SK-N-SH (cell line): ENCODE measurements around the gene ACOXL. TPM values are rescaled to one million over a fixed set of nuclear protein-coding genes. Genes with fewer than 3 reads are reported as not detected.

Experiments
- CTCF ChIA-PET: fragments of 300-600, 350-600 bp; formaldehyde crosslinking; extraction: SDS; loops from one replicate; lab custom pipeline; 2021; lab: Yijun Ruan, JAX
- POLR2A ChIA-PET: fragments of 350-600 bp; sonication (Branson Sonifier 250); formaldehyde crosslinking; extraction: SDS; loops from one replicate; lab custom pipeline; 2020; ENCODE audit warnings: antibody characterized with exemption, inconsistent platforms; lab: Yijun Ruan, JAX
- DNase-seq: peaks from one replicate; pipeline ENCODE4 v3.0.0; 2012
- H2AFZ ChIP-seq: fragments of 200-600 bp; sonication (generic); 2 replicates; pipeline ENCODE4 v1.8.1; 2016; ENCODE audit warnings: antibody characterized with exemption, mild to moderate bottlenecking, low read depth
- H3F3A ChIP-seq: fragments of 200-600 bp; sonication (generic); replicated peaks from 2 replicates; pipeline ENCODE3; 2016; ENCODE audit warnings: antibody characterized with exemption, mild to moderate bottlenecking; ENCODE audit not compliant: insufficient read depth
- H3K27ac ChIP-seq, 2 experiments: fragments of 200-500 bp in 1 of 2; fragments of 200-600 bp in 1 of 2; sonication (Bioruptor generic) in 1 of 2; sonication (generic), shearing (Covaris generic) in 1 of 2; 2 replicates each; pipeline versions ENCODE4 v1.5.1 to v1.6.1; 2014 to 2016; ENCODE audit warnings: low read depth in 2 of 2, inconsistent platforms in 1 of 2, low read length in 1 of 2, mild to moderate bottlenecking in 1 of 2, mixed read lengths in 1 of 2
- H3K27me3 ChIP-seq: fragments of 200-600 bp; sonication (generic), shearing (Covaris generic); 2 replicates; pipeline ENCODE4 v1.6.1; 2016; ENCODE audit warnings: mixed run types; ENCODE audit not compliant: insufficient read depth
- H3K36me3 ChIP-seq, 2 experiments: fragments of 200-500 bp in 1 of 2; fragments of 200-600 bp in 1 of 2; sonication (Bioruptor generic) in 1 of 2; sonication (generic) in 1 of 2; replicated peaks in 1 of 2; 2 replicates each; pipeline versions ENCODE3 to v1.5.1; 2014 to 2016; ENCODE audit warnings: low read length in 1 of 2, mild to moderate bottlenecking in 1 of 2; ENCODE audit not compliant: insufficient read depth in 2 of 2, control insufficient read depth in 1 of 2
- H3K4me1 ChIP-seq, 2 experiments: fragments of 200-500 bp in 1 of 2; fragments of 200-600 bp in 1 of 2; sonication (Bioruptor generic) in 1 of 2; sonication (generic), shearing (Covaris generic) in 1 of 2; 2 replicates each; pipeline versions ENCODE4 v1.5.1 to v1.6.1; 2014 to 2016; ENCODE audit warnings: low read depth in 1 of 2, low read length in 1 of 2, mixed run types in 1 of 2; ENCODE audit not compliant: insufficient read depth in 2 of 2, control insufficient read depth in 1 of 2
- H3K4me2 ChIP-seq: fragments of 200-600 bp; sonication (generic), shearing (Covaris generic); 2 replicates; pipeline ENCODE4 v1.6.1; 2017; ENCODE audit warnings: mixed run types
- H3K4me3 ChIP-seq, 2 experiments: fragments of 200-500 bp in 1 of 2; fragments of 200-600 bp in 1 of 2; sonication (Bioruptor generic) in 1 of 2; sonication (generic), shearing (Covaris generic) in 1 of 2; 2 replicates each; pipeline versions ENCODE4 v1.5.1 to v1.8.1; 2014 to 2016; ENCODE audit warnings: low read depth in 2 of 2, inconsistent platforms in 1 of 2, low read length in 1 of 2, mild to moderate bottlenecking in 1 of 2, mixed read lengths in 1 of 2, moderate library complexity in 1 of 2
- H3K79me2 ChIP-seq: fragments of 200-600 bp; sonication (generic); 2 replicates; pipeline ENCODE4 v1.8.1; 2017; ENCODE audit warnings: mild to moderate bottlenecking; ENCODE audit not compliant: insufficient read depth
- H3K9ac ChIP-seq: fragments of 200-600 bp; sonication (generic); 2 replicates; pipeline ENCODE4 v1.6.1; 2017; ENCODE audit warnings: mixed run types
- H3K9me2 ChIP-seq: fragments of 200-600 bp; sonication (generic); 2 replicates; pipeline ENCODE4 v1.6.1; 2017; ENCODE audit warnings: mixed run types
- H3K9me3 ChIP-seq: fragments of 200-600 bp; sonication (generic); 2 replicates; pipeline ENCODE4 v1.6.1; 2017; ENCODE audit warnings: mixed run types, mild to moderate bottlenecking, moderate library complexity
- H4K20me1 ChIP-seq: fragments of 200-600 bp; sonication (generic); 2 replicates; pipeline ENCODE4 v1.6.1; 2017; ENCODE audit warnings: mild to moderate bottlenecking, mixed run types; ENCODE audit not compliant: insufficient read depth
- CHD2 ChIP-seq: fragments of 150-350 bp; IDR thresholded peaks from 2 replicates; pipeline ENCODE4 v1.6.1; 2018; ENCODE audit warnings: low read length; ENCODE audit not compliant: partially characterized antibody
- CTCF ChIP-seq: fragments of 200-600 bp; sonication (generic); IDR thresholded peaks from 2 replicates; pipeline ENCODE4 v1.6.1; 2017; ENCODE audit warnings: antibody characterized with exemption, mild to moderate bottlenecking, moderate library complexity
- ELF1 ChIP-seq: IDR thresholded peaks from 2 replicates; pipeline ENCODE4 v1.4.0; 2012
- EP300 ChIP-seq, 2 experiments: IDR thresholded peaks; 2 replicates each; pipeline versions ENCODE4 v1.4.0 to v1.6.1; 2012; ENCODE audit warnings: borderline replicate concordance in 1 of 2, low read depth in 1 of 2, low read length in 1 of 2
- FOSL2 ChIP-seq: IDR thresholded peaks from 2 replicates; pipeline ENCODE4 v1.4.0; 2012; ENCODE audit warnings: low read depth, mild to moderate bottlenecking, moderate library complexity, borderline replicate concordance
- FOXJ3 ChIP-seq: sonication (generic); formaldehyde crosslinking; IDR thresholded peaks from 2 replicates; pipeline ENCODE4 v1.5.1; 2020; ENCODE audit warnings: mild to moderate bottlenecking, missing genetic modification reagents
- FOXM1 ChIP-seq: IDR thresholded peaks from 2 replicates; pipeline ENCODE4 v1.4.0; 2012; ENCODE audit warnings: low read depth, mild to moderate bottlenecking
- IRF3 ChIP-seq: fragments of 150-350 bp; IDR thresholded peaks from 2 replicates; pipeline ENCODE4 v1.6.1; 2016; ENCODE audit warnings: mild to moderate bottlenecking, low read depth, low read length
- NFIC ChIP-seq: IDR thresholded peaks from 2 replicates; pipeline ENCODE4 v1.4.0; 2012; ENCODE audit warnings: borderline replicate concordance
- NRF1 ChIP-seq: IDR thresholded peaks from 2 replicates; pipeline ENCODE4 v1.6.1; 2012; ENCODE audit warnings: low read depth, mild to moderate bottlenecking, low read length
- PBX3 ChIP-seq: IDR thresholded peaks from 2 replicates; pipeline ENCODE4; 2012
- POLR2AphosphoS5 ChIP-seq: IDR thresholded peaks from 2 replicates; pipeline ENCODE4 v1.6.1; 2012; ENCODE audit warnings: low read depth, low read length
- RAD21 ChIP-seq: IDR thresholded peaks from 2 replicates; pipeline ENCODE4 v1.6.1; 2012; ENCODE audit warnings: mild to moderate bottlenecking, low read length
- RFX5 ChIP-seq: IDR thresholded peaks from 2 replicates; pipeline ENCODE4 v1.6.1; 2012; ENCODE audit warnings: mild to moderate bottlenecking, improper control_type of control experiment, low read length
- SIN3A ChIP-seq: IDR thresholded peaks from 2 replicates; pipeline ENCODE4 v1.6.1; 2012; ENCODE audit warnings: low read depth, mild to moderate bottlenecking, low read length, moderate library complexity, borderline replicate concordance
- SMC3 ChIP-seq: IDR thresholded peaks from 2 replicates; pipeline ENCODE4 v1.6.1; 2012; ENCODE audit warnings: low read depth, low read length, improper control_type of control experiment
- TAF1 ChIP-seq: IDR thresholded peaks from 2 replicates; pipeline ENCODE4 v1.6.1; 2012; ENCODE audit warnings: low read depth, mild to moderate bottlenecking, low read length, moderate library complexity, borderline replicate concordance
- TCF12 ChIP-seq: IDR thresholded peaks from 2 replicates; pipeline ENCODE4 v1.4.0; 2012
- TEAD4 ChIP-seq: IDR thresholded peaks from 2 replicates; pipeline ENCODE4 v1.4.0; 2012; ENCODE audit warnings: mild to moderate bottlenecking, borderline replicate concordance; ENCODE audit not compliant: insufficient read depth
- ZBTB33 ChIP-seq: IDR thresholded peaks from 2 replicates; pipeline ENCODE4 v1.4.0; 2012; ENCODE audit warnings: low read depth, borderline replicate concordance
- WGBS: methylation state at CpG from one replicate; pipeline ENCODE4 v1.1.6; 2017; ENCODE audit warnings: low lambda C conversion rate; 5-methylcytosine and 5-hydroxymethylcytosine counted together
- polyA plus RNA-seq, 3 experiments: library from polyadenylated mRNA; depleted of rRNA; stranded (reverse); fragments of >200 nt; gene quantifications; 2 replicates each; pipeline ENCODE4 v1.2.3, GENCODE V29; 2012

ACOXL gene
- polyA plus RNA-seq, 1 of the 3 experiments (the other 2 are of a cell fraction): not detected

- WGBS: 39% methylated on average over 5 of the region's 5 CpGs
- H3K9me3 ChIP-seq: no peaks in the 10 kb centered on the region
- peaks cover 0 to 35% of the 10 kb centered on the region in 2 experiments; a peak in 1 of 4 replicates for H3K4me1 ChIP-seq
- peak overlapping the region in 1 of 2 experiments; percentile 78; a peak in 1 of 4 replicates for H3K27ac ChIP-seq
- H3K9ac ChIP-seq: no peak overlapping the region
- peak; percentile 7 for DNase-seq
- ChIA-PET CTCF (no interaction called here), POLR2A (interaction anchor here (0.7 kb wide), 1 partner anchor 62 kb away, joined by 3 read pairs; no protein-coding TSS in a partner anchor)
- H2AFZ ChIP-seq: no peak overlapping the region
- H3K27me3 ChIP-seq: no peaks in the 10 kb centered on the region; the same call in 1 of the 2 replicates
- no peaks in the 10 kb centered on the region for H3K36me3 ChIP-seq
- H3K79me2 ChIP-seq: no peaks in the 10 kb centered on the region
- H3F3A ChIP-seq: no peaks in the 10 kb centered on the region
- H3K9me2 ChIP-seq: no peaks in the 10 kb centered on the region
- H4K20me1 ChIP-seq: no peaks in the 10 kb centered on the region
- no peak overlapping the region for H3K4me3 ChIP-seq
- H3K4me2 ChIP-seq: no peak overlapping the region
- TF ChIP-seq FOXJ3 (CRISPR knock-in tag): no peak
- no peak for TF ChIP-seq ZBTB33
- no peak for TF ChIP-seq NFIC
- TF ChIP-seq EP300 (IDR thresholded peaks at IDR 0.05; ENCODE audit: borderline replicate concordance in 1 of 2, low read depth in 1 of 2, low read length in 1 of 2): no peak
- TF ChIP-seq FOSL2: no peak
- TF ChIP-seq TAF1: no peak
- no peak for TF ChIP-seq TEAD4
- no peak for TF ChIP-seq ELF1
- no peak for TF ChIP-seq IRF3
- no peak for TF ChIP-seq PBX3
- no peak for TF ChIP-seq RAD21
- TF ChIP-seq RFX5: no peak
- TF ChIP-seq POLR2AphosphoS5: no peak
- TF ChIP-seq SMC3: no peak
- TF ChIP-seq CTCF: no peak
- TF ChIP-seq FOXM1: no peak
- no peak for TF ChIP-seq NRF1
- TF ChIP-seq CHD2: no peak
- no peak for TF ChIP-seq SIN3A
- TF ChIP-seq TCF12: no peak
Measured at GRCh38 chr2:110904116-110904778, 171.9 kb downstream of the ACOXL start.
